PC-9 (cell line): ENCODE results near the gene POT1. TPM values are rescaled to one million over a fixed set of nuclear protein-coding genes. Genes with fewer than 3 reads are reported as not detected.

Experiments
- BruUV-seq: library from RNA; stranded (reverse); fragments of 400-500 nt; replicated peaks from 2 replicates; lab custom pipeline; 2021; lab: Mats Ljungman, UMichigan
- CTCF ChIA-PET: fragments of 300-600 bp; sonication (Branson Sonifier 250); formaldehyde crosslinking; loops from one replicate; lab custom pipeline; 2022; ENCODE audit warnings: antibody characterized with exemption; lab: Charles Lee
- POLR2A ChIA-PET: fragments of 300-600 bp; sonication (Branson Sonifier 250); formaldehyde crosslinking; loops from one replicate; lab custom pipeline; 2022; ENCODE audit warnings: antibody characterized with exemption; ENCODE audit not compliant: unreplicated experiment; lab: Charles Lee
- DNase-seq, 2 experiments: peaks; one replicate each; pipeline versions ENCODE4 v3.0.0 to v3.0.0-alpha.2; 2015 to 2022; ENCODE audit warnings: mixed read lengths in 1 of 2
- H2AFZ ChIP-seq: fragments of 200-600 bp; sonication (generic); 2 replicates; pipeline ENCODE4 v1.8.1; 2017; ENCODE audit warnings: antibody characterized with exemption
- H3F3A ChIP-seq: fragments of 200-600 bp; sonication (generic); 2 replicates; pipeline ENCODE4 v1.8.1; 2017; ENCODE audit warnings: antibody characterized with exemption, mild to moderate bottlenecking, low read depth; ENCODE audit not compliant: insufficient read depth
- H3K27ac ChIP-seq: fragments of 200-600 bp; sonication (generic); 2 replicates; pipeline ENCODE4 v1.6.1; 2016; ENCODE audit warnings: mixed run types
- H3K27me3 ChIP-seq: fragments of 200-600 bp; sonication (generic); 2 replicates; pipeline ENCODE4 v1.6.1; 2016; ENCODE audit warnings: low read depth, mixed run types; ENCODE audit not compliant: insufficient read depth
- H3K36me3 ChIP-seq: fragments of 200-600 bp; sonication (generic); 2 replicates; pipeline ENCODE4 v1.6.1; 2016; ENCODE audit warnings: low read depth, mixed run types
- H3K4me1 ChIP-seq: fragments of 200-600 bp; sonication (generic); replicated peaks from 2 replicates; pipeline ENCODE4 v1.6.1; 2016; ENCODE audit warnings: mixed run types; ENCODE audit not compliant: insufficient read depth
- H3K4me2 ChIP-seq: fragments of 200-600 bp; sonication (generic); 2 replicates; pipeline ENCODE4 v1.6.1; 2017; ENCODE audit warnings: mixed run types
- H3K4me3 ChIP-seq: fragments of 200-600 bp; sonication (generic); 2 replicates; pipeline ENCODE4 v1.6.1; 2016; ENCODE audit warnings: mixed run types
- H3K79me2 ChIP-seq: fragments of 200-600 bp; sonication (generic); 2 replicates; pipeline ENCODE4 v1.6.1; 2017; ENCODE audit warnings: low read depth, mixed run types
- H3K9me2 ChIP-seq: fragments of 200-600 bp; sonication (generic); 2 replicates; pipeline ENCODE4 v1.8.1; 2017; ENCODE audit warnings: mild to moderate bottlenecking; ENCODE audit not compliant: insufficient read depth
- H3K9me3 ChIP-seq: fragments of 200-600 bp; sonication (generic); 2 replicates; pipeline ENCODE4 v1.8.1; 2016; ENCODE audit warnings: low read depth; ENCODE audit not compliant: insufficient read depth
- H4K20me1 ChIP-seq: fragments of 200-600 bp; sonication (generic); 2 replicates; pipeline ENCODE4 v1.8.1; 2017; ENCODE audit not compliant: insufficient read depth
- CTCF ChIP-seq: fragments of 200-600 bp; sonication (generic); conservative IDR thresholded peaks from 2 replicates; pipeline ENCODE4 v1.6.1; 2017; ENCODE audit warnings: mixed run types, antibody characterized with exemption, mild to moderate bottlenecking, moderate library complexity
- EZH2 ChIP-seq: fragments of 200-600 bp; sonication (generic); IDR thresholded peaks from 2 replicates; pipeline ENCODE4 v1.8.0; 2017; ENCODE audit warnings: antibody characterized with exemption, low read depth
- intact Hi-C: fragments of 100-400 bp; cut with micrococcal nuclease; formaldehyde crosslinking; loops from one replicate; pipeline ENCODE4 v1.10.0; 2022; ENCODE audit not compliant: unreplicated experiment
- total RNA-seq: library from RNA; stranded (reverse); gene quantifications from 2 replicates; pipeline ENCODE4 v1.2.3, GENCODE V29; 2021

POT1 gene
- total RNA-seq, 1 experiment from 2014 or later, result 46.9 TPM

GRCh38 chr7:124781418-124781817, 148.2 kb downstream of the POT1 start:
- H3K79me2 ChIP-seq, result no peaks in the 10 kb centered on the region
- no peak for DNase-seq
- H3K9me2 ChIP-seq, result no peaks in the 10 kb centered on the region
- TF ChIP-seq CTCF, result no peak
- TF ChIP-seq EZH2, result no peak
- H3K36me3 ChIP-seq, result no peaks in the 10 kb centered on the region
- no peak overlapping the region for H3K27ac ChIP-seq
- no peak overlapping the region for H2AFZ ChIP-seq
- CTCF ChIA-PET, result no interaction called here
- no peaks in the 10 kb centered on the region for H4K20me1 ChIP-seq
- POLR2A ChIA-PET, result no interaction called here
- H3K9me3 ChIP-seq, result no peaks in the 10 kb centered on the region
- intact Hi-C loops, result loop anchor here (10.0 kb wide), 1 partner anchor 1147 kb away; no protein-coding TSS in a partner anchor
- no peaks in the 10 kb centered on the region for H3K4me1 ChIP-seq
- H3K4me3 ChIP-seq, result no peak overlapping the region
- no peaks in the 10 kb centered on the region for H3K27me3 ChIP-seq
- H3F3A ChIP-seq, result no peaks in the 10 kb centered on the region
- BruUV-seq, result no TSS peak
- H3K4me2 ChIP-seq, result no peak overlapping the region

DNA sequence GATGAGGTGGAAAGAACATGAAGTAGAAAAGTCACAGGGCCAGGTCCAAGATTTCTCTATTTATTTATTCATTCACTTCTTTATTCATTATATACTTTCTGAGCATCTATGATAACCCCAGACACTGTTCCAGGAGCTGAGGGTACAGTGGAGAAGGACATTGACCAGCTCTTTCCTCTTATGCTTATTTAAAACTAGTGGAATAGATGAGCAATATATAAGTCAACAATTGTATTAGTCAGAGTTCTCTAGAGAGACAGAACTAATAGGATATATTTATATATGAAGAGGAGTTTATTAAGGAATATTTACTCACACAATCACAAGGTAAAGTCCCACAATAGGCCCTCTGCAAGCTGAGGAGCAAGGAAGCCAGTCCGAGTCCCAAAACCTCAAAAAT, 149.0 kb downstream of the POT1 start:
- Histone ChIP-seq H3K9me2 (no peaks in the 10 kb centered on the region), H3K27ac (no peak overlapping the region), H3K4me1 (no peaks in the 10 kb centered on the region), H4K20me1 (no peaks in the 10 kb centered on the region), H3K4me3 (no peak overlapping the region), H3K4me2 (no peak overlapping the region), H3K27me3 (no peaks in the 10 kb centered on the region), H3K79me2 (no peaks in the 10 kb centered on the region), H3K9me3 (no peaks in the 10 kb centered on the region), H3K36me3 (no peaks in the 10 kb centered on the region), H3F3A (no peaks in the 10 kb centered on the region), H2AFZ (no peak overlapping the region)
- no peak for DNase-seq
- ChIA-PET POLR2A (no interaction called here), CTCF (no interaction called here)
- TF ChIP-seq EZH2 (no peak), CTCF (no peak)
- intact Hi-C loops, result loop anchor here (10.0 kb wide), 1 partner anchor 1146 kb away; no protein-coding TSS in a partner anchor
- no TSS peak for BruUV-seq

DNA sequence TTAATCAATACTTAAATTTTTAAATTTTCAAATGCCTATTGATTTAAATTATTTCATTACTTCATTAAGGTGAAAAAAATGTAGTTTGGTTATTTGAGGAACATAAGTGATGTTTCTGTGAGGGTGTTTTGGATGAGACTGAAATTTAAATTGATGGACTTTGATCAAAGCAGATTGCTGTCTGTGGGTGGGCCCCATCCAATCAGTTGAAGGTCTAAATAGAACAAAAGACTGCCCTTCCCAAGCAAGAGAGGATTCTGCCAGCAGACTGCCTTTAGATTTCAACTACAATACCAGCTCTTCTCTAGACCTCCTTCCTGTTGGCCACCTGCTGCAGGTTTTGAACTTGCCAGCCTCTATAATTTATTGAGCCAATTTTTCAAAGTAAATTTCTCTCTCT, 149.6 kb downstream of the POT1 start:
- no peak for DNase-seq
- ChIA-PET POLR2A (no interaction called here), CTCF (no interaction called here)
- H3K27me3 ChIP-seq, result no peaks in the 10 kb centered on the region
- no peak overlapping the region for H3K4me2 ChIP-seq
- H3K36me3 ChIP-seq, result no peaks in the 10 kb centered on the region
- no peaks in the 10 kb centered on the region for H3F3A ChIP-seq
- no peak overlapping the region for H3K27ac ChIP-seq
- H3K4me3 ChIP-seq, result no peak overlapping the region
- no peaks in the 10 kb centered on the region for H3K79me2 ChIP-seq
- no peak overlapping the region for H2AFZ ChIP-seq
- no peaks in the 10 kb centered on the region for H3K4me1 ChIP-seq
- H3K9me3 ChIP-seq, result no peaks in the 10 kb centered on the region; the same call in 1 of the 2 replicates
- intact Hi-C loops, result loop anchor here (10.0 kb wide), 1 partner anchor 1145 kb away; no protein-coding TSS in a partner anchor
- no TSS peak for BruUV-seq
- no peaks in the 10 kb centered on the region for H4K20me1 ChIP-seq
- H3K9me2 ChIP-seq, result no peaks in the 10 kb centered on the region
- TF ChIP-seq EZH2, result no peak
- no peak for TF ChIP-seq CTCF
